Sigmoid colon (tissue), 4 donors: Measurements from ENCODE around the gene KLHL1.

Experiments used
- POLR2A ChIP-seq, 2 donors: fragments of 450-650 bp; IDR thresholded peaks; one replicate each; pipeline ENCODE4 v1.6.1; 2016; ENCODE audit warnings: antibody characterized with exemption in 2 of 2, mild to moderate bottlenecking in 2 of 2, moderate library complexity in 2 of 2
- POLR2AphosphoS5 ChIP-seq, 4 donors: sonication (generic); formaldehyde crosslinking; IDR thresholded peaks; one replicate each; pipeline ENCODE4 v1.6.1; 2017; ENCODE audit warnings: antibody characterized with exemption in 4 of 4
- TF ChIP-seq, protein P1 (sequence below), 4 experiments: fragments of 450-650 bp in 3 of 4; fragments of 200-600 bp in 1 of 4; IDR thresholded peaks; one replicate each; pipeline ENCODE4 v1.5.1; 2016 to 2019; ENCODE audit warnings: antibody characterized with exemption in 4 of 4, mild to moderate bottlenecking in 3 of 4, moderate library complexity in 2 of 4

DNA sequence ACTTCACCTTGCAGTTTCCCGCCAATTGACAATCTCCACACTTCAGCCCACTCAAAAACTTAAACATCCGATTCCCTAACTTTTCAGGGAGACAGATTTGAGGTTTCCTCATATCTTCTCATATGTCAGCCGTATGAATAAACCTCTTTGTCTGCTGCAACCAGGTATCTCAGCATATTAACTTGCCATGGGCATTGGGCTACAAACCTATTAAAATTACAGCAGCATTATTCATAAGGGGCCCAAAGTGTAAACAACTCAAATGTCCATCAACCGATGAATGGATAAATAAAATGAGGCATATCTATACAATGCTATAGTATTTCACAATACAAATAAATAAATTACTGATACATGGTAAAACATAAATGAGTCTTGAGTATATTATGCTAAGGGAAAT is 180.0 kb downstream of the KLHL1 start:
- no peak for TF ChIP-seq POLR2A (IDR thresholded peaks at IDR 0.05)
- TF ChIP-seq, protein P1, sequence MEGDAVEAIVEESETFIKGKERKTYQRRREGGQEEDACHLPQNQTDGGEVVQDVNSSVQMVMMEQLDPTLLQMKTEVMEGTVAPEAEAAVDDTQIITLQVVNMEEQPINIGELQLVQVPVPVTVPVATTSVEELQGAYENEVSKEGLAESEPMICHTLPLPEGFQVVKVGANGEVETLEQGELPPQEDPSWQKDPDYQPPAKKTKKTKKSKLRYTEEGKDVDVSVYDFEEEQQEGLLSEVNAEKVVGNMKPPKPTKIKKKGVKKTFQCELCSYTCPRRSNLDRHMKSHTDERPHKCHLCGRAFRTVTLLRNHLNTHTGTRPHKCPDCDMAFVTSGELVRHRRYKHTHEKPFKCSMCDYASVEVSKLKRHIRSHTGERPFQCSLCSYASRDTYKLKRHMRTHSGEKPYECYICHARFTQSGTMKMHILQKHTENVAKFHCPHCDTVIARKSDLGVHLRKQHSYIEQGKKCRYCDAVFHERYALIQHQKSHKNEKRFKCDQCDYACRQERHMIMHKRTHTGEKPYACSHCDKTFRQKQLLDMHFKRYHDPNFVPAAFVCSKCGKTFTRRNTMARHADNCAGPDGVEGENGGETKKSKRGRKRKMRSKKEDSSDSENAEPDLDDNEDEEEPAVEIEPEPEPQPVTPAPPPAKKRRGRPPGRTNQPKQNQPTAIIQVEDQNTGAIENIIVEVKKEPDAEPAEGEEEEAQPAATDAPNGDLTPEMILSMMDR (IDR thresholded peaks at IDR 0.05), result no peak
- no peak for TF ChIP-seq POLR2AphosphoS5 (IDR thresholded peaks at IDR 0.05)
